ENCODE results near the gene CLRN1.

The CLRN1 gene

DNA sequence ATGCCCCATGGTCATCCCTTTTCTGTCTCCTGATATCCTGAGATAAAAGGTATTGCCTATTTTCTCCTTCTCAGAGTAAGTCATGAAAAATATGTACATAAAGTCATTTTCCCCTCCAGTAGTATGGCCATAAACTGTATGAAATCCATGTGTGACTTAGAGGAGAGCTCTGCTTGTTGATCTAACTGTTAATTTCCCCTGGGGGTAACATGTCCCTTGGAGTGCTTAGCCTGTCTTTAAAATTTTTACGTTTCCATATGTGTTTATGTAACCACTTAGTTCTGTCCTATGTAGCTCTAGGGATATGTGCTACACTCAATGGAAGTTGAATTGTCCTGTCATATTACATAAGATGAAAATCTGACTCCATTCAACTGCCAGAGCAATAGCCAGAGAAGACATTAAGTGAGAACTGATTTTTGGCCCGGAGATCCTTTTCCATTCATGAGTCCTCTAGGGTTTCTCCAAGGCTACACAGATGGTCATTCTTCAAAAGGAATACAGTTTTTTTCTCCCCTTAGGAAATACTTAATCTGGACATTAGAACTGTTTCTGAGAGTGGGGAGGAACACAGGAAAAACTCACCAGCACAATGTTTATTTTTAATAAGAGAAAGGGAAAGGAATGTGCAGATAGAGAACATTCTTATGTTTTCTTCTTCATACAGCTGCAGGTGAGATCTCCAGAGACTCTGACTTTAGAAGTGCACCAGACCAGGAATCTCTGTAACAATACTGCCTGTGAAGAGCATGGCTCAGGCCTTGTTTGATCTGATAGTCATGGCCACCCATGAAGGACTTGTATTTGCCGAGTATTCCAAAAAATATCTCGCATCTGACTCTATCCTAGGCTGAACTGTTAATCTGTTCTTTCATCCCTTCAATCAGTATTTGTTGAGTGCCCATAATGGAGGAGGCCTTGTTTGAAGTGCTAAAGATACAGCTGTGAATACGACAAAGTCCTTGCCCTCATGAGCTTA lies 29.8 kb upstream of the CLRN1 start:
- Histone ChIP-seq H3K4me2 (ENCODE audit: low read depth, low read length, poor library complexity, severe bottlenecking) (no peak overlapping the region), H3K9me3 (ENCODE audit: insufficient read depth, low read length) (no peaks in the 10 kb centered on the region), H3K27ac (ENCODE audit: low read depth, low read length) (no peak overlapping the region), H3K27me3 (ENCODE audit: low read length) (no peaks in the 10 kb centered on the region), H3F3A (ENCODE audit: insufficient read depth) (no peaks in the 10 kb centered on the region), H3K4me3 (ENCODE audit: insufficient read depth, low read length, poor library complexity, severe bottlenecking) (no peak overlapping the region), H4K20me1 (ENCODE audit: low read depth, low read length) (no peaks in the 10 kb centered on the region), H3K79me2 (ENCODE audit: insufficient read depth, low read length) (no peaks in the 10 kb centered on the region), H3K36me3 (ENCODE audit: low read length) (no peaks in the 10 kb centered on the region), H3K9ac (ENCODE audit: low read length) (no peak overlapping the region), H2AFZ (ENCODE audit: low read depth, low read length, severe bottlenecking) (no peak overlapping the region), H3K9me2 (replicated peaks; ENCODE audit: insufficient read depth, low read length) (no peaks in the 10 kb centered on the region)
- TF ChIP-seq, protein P1, sequence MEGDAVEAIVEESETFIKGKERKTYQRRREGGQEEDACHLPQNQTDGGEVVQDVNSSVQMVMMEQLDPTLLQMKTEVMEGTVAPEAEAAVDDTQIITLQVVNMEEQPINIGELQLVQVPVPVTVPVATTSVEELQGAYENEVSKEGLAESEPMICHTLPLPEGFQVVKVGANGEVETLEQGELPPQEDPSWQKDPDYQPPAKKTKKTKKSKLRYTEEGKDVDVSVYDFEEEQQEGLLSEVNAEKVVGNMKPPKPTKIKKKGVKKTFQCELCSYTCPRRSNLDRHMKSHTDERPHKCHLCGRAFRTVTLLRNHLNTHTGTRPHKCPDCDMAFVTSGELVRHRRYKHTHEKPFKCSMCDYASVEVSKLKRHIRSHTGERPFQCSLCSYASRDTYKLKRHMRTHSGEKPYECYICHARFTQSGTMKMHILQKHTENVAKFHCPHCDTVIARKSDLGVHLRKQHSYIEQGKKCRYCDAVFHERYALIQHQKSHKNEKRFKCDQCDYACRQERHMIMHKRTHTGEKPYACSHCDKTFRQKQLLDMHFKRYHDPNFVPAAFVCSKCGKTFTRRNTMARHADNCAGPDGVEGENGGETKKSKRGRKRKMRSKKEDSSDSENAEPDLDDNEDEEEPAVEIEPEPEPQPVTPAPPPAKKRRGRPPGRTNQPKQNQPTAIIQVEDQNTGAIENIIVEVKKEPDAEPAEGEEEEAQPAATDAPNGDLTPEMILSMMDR (IDR thresholded peaks at IDR 0.05; ENCODE audit: insufficient read depth, low read length, poor library complexity, severe bottlenecking) = no peak
- no peak for TF ChIP-seq EZH2phosphoT487 (conservative IDR thresholded peaks at IDR 0.05; ENCODE audit: low read length)

DNA sequence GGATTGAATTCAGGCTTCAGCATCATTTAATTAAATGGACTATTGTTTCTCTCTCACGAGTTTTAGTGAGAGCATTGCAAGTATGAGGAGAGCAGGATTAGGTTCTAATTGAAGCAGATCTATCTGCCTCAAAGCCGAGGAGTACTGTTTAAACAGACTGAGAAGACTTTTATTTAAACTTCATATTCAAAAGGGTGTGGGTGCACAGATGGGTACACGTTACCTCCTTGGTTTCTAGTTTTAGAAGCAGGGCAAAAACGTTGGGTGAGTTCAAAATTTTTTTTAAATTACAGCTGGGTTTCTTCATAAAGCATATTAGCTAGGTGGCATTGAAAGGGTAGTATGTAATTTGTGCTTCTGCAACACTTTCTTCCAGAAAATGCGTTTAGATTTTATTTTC lies 26.5 kb upstream of the CLRN1 start:
- Histone ChIP-seq H3K27me3 (ENCODE audit: low read length) (no peaks in the 10 kb centered on the region), H3K4me3 (ENCODE audit: insufficient read depth, low read length, poor library complexity, severe bottlenecking) (no peak overlapping the region), H3K27ac (ENCODE audit: low read depth, low read length) (no peak overlapping the region), H3K4me2 (ENCODE audit: low read depth, low read length, poor library complexity, severe bottlenecking) (no peak overlapping the region), H4K20me1 (ENCODE audit: low read depth, low read length) (no peaks in the 10 kb centered on the region), H3K79me2 (ENCODE audit: insufficient read depth, low read length) (no peaks in the 10 kb centered on the region), H3K9ac (ENCODE audit: low read length) (no peak overlapping the region), H3K9me2 (replicated peaks; ENCODE audit: insufficient read depth, low read length) (no peaks in the 10 kb centered on the region), H3K36me3 (ENCODE audit: low read length) (no peaks in the 10 kb centered on the region), H3K9me3 (ENCODE audit: insufficient read depth, low read length) (no peaks in the 10 kb centered on the region), H2AFZ (ENCODE audit: low read depth, low read length, severe bottlenecking) (no peak overlapping the region), H3F3A (ENCODE audit: insufficient read depth) (no peaks in the 10 kb centered on the region)
- TF ChIP-seq, protein P1 (IDR thresholded peaks at IDR 0.05; ENCODE audit: insufficient read depth, low read length, poor library complexity, severe bottlenecking) = no peak
- TF ChIP-seq EZH2phosphoT487 (conservative IDR thresholded peaks at IDR 0.05; ENCODE audit: low read length) = no peak

DNA sequence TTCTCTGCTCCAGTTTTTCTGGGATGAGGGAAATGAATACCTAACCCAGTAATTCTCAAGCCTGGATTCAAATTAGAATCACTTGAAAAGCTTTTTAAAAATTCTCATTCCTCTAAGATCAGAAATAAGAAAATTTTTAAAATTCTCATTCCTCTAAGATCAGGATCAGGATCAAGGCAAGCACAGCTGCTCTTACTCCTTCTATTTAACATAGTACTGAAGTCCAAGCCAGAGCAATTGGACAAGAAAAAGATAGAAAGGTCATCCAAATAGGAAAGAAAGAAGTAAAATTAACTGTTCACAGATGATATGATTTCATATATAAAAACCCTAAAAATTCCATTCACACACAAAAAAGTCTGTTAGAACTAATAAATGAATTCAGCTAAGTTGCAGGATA lies 24.2 kb upstream of the CLRN1 start:
- Histone ChIP-seq H3K36me3 (ENCODE audit: low read length) (no peaks in the 10 kb centered on the region), H3K27ac (ENCODE audit: low read depth, low read length) (no peak overlapping the region), H4K20me1 (ENCODE audit: low read depth, low read length) (no peaks in the 10 kb centered on the region), H3K4me2 (ENCODE audit: low read depth, low read length, poor library complexity, severe bottlenecking) (no peak overlapping the region), H3K4me3 (ENCODE audit: insufficient read depth, low read length, poor library complexity, severe bottlenecking) (no peak overlapping the region), H2AFZ (ENCODE audit: low read depth, low read length, severe bottlenecking) (no peak overlapping the region), H3K79me2 (ENCODE audit: insufficient read depth, low read length) (no peaks in the 10 kb centered on the region), H3F3A (ENCODE audit: insufficient read depth) (no peaks in the 10 kb centered on the region), H3K27me3 (ENCODE audit: low read length) (no peaks in the 10 kb centered on the region), H3K9me3 (ENCODE audit: insufficient read depth, low read length) (no peaks in the 10 kb centered on the region), H3K9ac (ENCODE audit: low read length) (no peak overlapping the region), H3K9me2 (replicated peaks; ENCODE audit: insufficient read depth, low read length) (no peaks in the 10 kb centered on the region)
- no peak for TF ChIP-seq EZH2phosphoT487 (conservative IDR thresholded peaks at IDR 0.05; ENCODE audit: low read length)
- TF ChIP-seq, protein P1 (IDR thresholded peaks at IDR 0.05; ENCODE audit: insufficient read depth, low read length, poor library complexity, severe bottlenecking) = no peak

Data from SU-DHL-6 (cell line).